ENCODE measurements around the gene LCN10.
"Not testable (repeated sequence)": the region's sequence is repeated elsewhere in the genome, so short reads cannot be mapped to it uniquely, and the experiment has no call there.

Gene LCN10

GRCh38 chr9:136704741-136705140 is 38.0 kb downstream of the LCN10 start:
- not testable (repeated sequence) for DNase-seq; H3K9me3 Mint-ChIP-seq; ATAC-seq; H3K36me3 Mint-ChIP-seq (ENCODE audit: low read depth); H3K27ac Mint-ChIP-seq; H3K4me3 Mint-ChIP-seq
- peaks cover 29% of the 10 kb centered on the region for H3K4me1 Mint-ChIP-seq
- H3K27me3 Mint-ChIP-seq: peaks cover 16% of the 10 kb centered on the region

DNA sequence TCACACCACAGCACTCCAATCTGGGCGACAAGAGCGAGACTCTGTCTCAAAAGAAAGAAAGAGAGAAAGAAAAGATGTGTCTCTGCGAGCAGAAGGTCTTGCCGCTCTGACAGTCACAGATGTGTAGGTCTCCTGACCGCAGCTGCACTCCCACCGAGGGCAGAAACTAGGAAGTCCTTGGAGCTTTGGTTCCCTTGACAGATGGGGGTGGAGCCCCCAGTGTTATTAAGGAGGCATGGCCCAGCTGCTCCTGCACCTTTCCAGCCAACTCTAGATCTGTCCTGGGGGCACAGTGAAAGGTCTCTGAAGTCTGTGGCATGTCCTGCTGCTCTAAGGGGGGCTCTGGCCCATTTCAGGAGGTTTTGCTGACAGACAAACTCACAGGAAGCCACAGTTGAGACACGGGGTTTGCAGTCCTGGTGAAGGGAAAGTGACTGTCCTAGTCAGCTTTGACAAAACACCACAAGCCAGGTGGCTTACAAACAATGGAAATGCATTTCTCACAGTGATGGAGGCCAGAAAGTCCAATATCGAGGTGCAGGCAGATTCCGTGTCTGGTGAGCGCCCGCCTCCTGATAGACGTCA is 39.4 kb downstream of the LCN10 start:
- H3K9me3 Mint-ChIP-seq: no peaks in the 10 kb centered on the region
- H3K36me3 Mint-ChIP-seq (ENCODE audit: low read depth): no peaks in the 10 kb centered on the region
- H3K4me3 Mint-ChIP-seq: no peak overlapping the region
- peaks cover 21% of the 10 kb centered on the region for H3K27me3 Mint-ChIP-seq
- DNase-seq: no peak
- H3K4me1 Mint-ChIP-seq: peaks cover 29% of the 10 kb centered on the region
- no peak overlapping the region for H3K27ac Mint-ChIP-seq
- no peak for ATAC-seq

GRCh38 chr9:136701668-136702053 is 41.1 kb downstream of the LCN10 start:
- Mint-ChIP-seq H3K27ac (no peak overlapping the region), H3K9me3 (no peaks in the 10 kb centered on the region), H3K4me3 (peak overlapping the region; percentile 77), H3K27me3 (peaks cover 24% of the 10 kb centered on the region), H3K4me1 (peaks cover 32% of the 10 kb centered on the region), H3K36me3 (ENCODE audit: low read depth) (no peaks in the 10 kb centered on the region)
- ATAC-seq (peak; percentile 1), DNase-seq (no peak)

DNA sequence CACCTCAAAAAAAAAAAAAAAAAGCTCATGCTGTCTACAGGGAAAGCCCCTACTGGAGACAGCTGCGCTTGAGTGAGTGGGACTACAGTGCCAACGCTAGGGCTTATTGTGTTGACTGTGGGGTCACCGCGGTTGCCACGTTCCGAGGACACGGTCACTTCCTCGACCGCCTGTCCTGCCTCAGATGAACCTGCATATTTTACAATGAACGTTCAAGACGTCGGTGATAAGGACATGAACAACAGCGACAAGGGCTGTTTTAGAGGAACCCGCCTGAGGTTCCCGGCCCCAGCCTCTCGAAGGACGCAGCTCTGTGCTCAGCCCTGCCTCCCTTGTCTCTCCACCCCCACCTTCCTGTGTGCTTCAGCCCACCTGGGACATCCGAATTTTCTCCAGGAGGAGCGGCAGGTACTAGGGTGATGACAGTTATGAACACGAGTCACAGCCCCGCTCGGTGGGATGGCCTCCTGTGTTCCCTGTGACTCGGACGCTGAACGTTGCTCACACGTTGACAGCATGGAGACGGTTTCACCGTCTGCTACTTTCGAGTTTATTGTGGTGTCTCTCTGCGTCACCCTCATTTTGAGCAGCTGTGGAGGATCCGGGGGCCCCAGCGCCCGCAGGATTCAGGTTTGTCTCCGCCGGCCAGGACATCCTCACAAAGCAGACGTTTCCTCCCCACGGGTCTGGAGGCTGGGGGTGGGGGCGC is 41.6 kb downstream of the LCN10 start:
- DNase-seq: peak; percentile 73
- H3K27me3 Mint-ChIP-seq: peaks cover 24% of the 10 kb centered on the region
- H3K4me3 Mint-ChIP-seq: peak overlapping the region; percentile 77
- H3K36me3 Mint-ChIP-seq (ENCODE audit: low read depth): no peaks in the 10 kb centered on the region
- peak overlapping the region; percentile 78 for H3K27ac Mint-ChIP-seq
- no peaks in the 10 kb centered on the region for H3K9me3 Mint-ChIP-seq
- H3K4me1 Mint-ChIP-seq: peaks cover 32% of the 10 kb centered on the region
- ATAC-seq: peak; percentile 97

GRCh38 chr9:136700304-136700703 is 42.4 kb downstream of the LCN10 start:
- Mint-ChIP-seq H3K4me3 (no peak overlapping the region), H3K27ac (peak overlapping the region; percentile 37), H3K27me3 (peaks cover 20% of the 10 kb centered on the region), H3K4me1 (peaks cover 32% of the 10 kb centered on the region), H3K36me3 (ENCODE audit: low read depth) (no peaks in the 10 kb centered on the region), H3K9me3 (no peaks in the 10 kb centered on the region)
- ATAC-seq: no peak
- DNase-seq: no peak

- peaks cover 18% of the 10 kb centered on the region for H3K27me3 Mint-ChIP-seq
- ATAC-seq (no peak), DNase-seq (no peak)
- H3K9me3 Mint-ChIP-seq: no peaks in the 10 kb centered on the region
- H3K27ac Mint-ChIP-seq: no peak overlapping the region
- H3K4me3 Mint-ChIP-seq: no peak overlapping the region
- H3K4me1 Mint-ChIP-seq: peaks cover 32% of the 10 kb centered on the region
- H3K36me3 Mint-ChIP-seq (ENCODE audit: low read depth): no peaks in the 10 kb centered on the region
Observed at GRCh38 chr9:136698635-136699246, 44.0 kb downstream of the LCN10 start.

DNA sequence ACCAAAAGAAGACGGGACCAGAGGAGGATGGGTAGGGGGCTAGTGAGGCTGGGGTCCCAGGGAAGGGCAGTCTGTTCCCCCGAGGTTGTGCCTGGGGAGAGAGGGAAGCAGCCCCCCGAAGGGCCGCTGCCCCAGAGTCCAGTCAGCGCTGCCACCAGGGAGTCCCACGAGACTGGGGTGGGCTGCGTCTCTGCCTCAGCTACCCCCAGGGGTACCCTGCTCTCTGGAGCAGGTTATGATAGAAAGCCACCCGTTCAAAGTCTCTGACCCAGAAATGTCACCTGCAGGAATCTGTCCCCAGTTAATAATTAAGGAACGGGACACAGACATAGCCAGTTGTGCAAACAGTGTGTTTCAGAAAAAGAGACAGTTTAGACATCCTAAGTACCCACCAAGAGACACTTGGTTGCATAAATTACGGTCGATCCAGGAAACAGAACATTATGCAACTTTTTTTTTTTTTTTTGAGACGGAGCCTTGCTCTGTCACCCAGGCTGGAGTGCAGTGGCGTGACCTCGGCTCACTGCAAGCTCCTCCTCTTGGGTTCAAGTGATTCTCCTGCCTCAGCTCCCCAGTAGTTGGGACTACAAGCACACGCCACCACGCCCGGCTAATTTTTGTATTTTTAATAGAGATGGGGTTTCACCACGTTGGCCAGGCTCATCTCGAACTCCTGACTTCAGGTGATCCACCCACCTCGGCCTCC is 44.8 kb downstream of the LCN10 start:
- Mint-ChIP-seq H3K4me1 (peaks cover 27% of the 10 kb centered on the region), H3K4me3 (no peak overlapping the region), H3K27ac (no peak overlapping the region), H3K9me3 (no peaks in the 10 kb centered on the region), H3K27me3 (peaks cover 18% of the 10 kb centered on the region), H3K36me3 (ENCODE audit: low read depth) (no peaks in the 10 kb centered on the region)
- no peak for DNase-seq
- no peak for ATAC-seq

DNA sequence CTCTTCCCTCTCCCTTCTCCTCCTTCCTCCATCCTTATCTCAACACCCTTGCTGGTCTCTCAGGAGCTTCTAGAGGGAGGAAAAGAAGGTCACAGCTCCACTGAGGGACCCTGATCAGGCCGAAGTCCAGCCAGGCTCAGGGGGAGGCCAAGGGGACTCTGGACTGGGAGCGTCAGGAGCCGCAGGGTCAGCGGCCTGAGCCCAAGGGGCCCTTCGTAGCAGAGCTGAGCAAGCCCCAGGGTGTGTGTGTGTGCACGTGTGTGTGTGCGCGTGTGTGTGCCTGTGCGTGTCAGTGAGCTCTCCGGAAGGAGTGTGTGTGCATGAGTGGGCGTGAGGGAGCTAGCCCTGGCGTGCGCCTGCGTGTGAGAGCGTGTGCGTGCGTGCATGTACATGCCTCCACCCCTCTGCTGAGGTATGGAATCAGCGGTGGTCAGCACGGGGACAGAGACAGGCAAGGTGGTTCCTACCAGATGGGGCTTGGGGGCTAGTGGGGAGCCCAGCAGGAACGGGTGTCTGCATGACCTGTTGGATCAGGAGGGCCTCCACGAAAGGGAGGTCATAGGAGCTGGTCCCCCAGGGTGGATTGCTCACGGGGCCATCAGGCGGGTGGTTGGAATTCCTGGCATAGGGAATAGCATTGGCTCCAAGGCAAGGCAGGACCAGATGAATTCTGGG is 45.5 kb downstream of the LCN10 start:
- H3K27me3 Mint-ChIP-seq: peaks cover 17% of the 10 kb centered on the region
- no peaks in the 10 kb centered on the region for H3K9me3 Mint-ChIP-seq
- H3K36me3 Mint-ChIP-seq (ENCODE audit: low read depth): no peaks in the 10 kb centered on the region
- no peak overlapping the region for H3K4me3 Mint-ChIP-seq
- no peak overlapping the region for H3K27ac Mint-ChIP-seq
- DNase-seq (no peak), ATAC-seq (no peak)
- H3K4me1 Mint-ChIP-seq: peaks cover 26% of the 10 kb centered on the region

GRCh38 chr9:136696502-136696901 is 46.2 kb downstream of the LCN10 start:
- H3K4me3 Mint-ChIP-seq: no peak overlapping the region
- DNase-seq (no peak), ATAC-seq (no peak)
- H3K36me3 Mint-ChIP-seq (ENCODE audit: low read depth): no peaks in the 10 kb centered on the region
- no peaks in the 10 kb centered on the region for H3K9me3 Mint-ChIP-seq
- peaks cover 15% of the 10 kb centered on the region for H3K27me3 Mint-ChIP-seq
- H3K4me1 Mint-ChIP-seq: peaks cover 18% of the 10 kb centered on the region
- H3K27ac Mint-ChIP-seq: no peak overlapping the region

DNA sequence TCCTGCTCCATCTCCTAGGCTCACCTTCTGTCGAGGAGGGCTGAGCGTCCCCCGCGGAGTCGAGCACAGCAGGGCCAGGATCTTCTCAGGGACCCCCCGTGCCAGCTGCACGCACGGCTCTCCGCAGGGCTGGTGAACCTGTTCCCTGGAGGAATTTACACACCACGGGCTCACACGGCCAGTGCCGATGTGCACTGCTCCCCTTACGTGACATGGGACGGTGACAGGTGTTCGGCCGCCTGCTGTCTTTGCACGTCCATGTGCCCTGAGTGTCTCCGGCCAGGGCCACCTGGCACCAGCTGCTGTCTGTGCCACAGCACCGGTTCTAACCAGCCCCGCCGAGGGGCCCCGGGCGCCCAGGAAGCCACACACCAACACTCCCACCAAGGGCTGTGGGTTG is 46.8 kb downstream of the LCN10 start:
- H3K9me3 Mint-ChIP-seq: no peaks in the 10 kb centered on the region
- no peak overlapping the region for H3K27ac Mint-ChIP-seq
- H3K4me3 Mint-ChIP-seq: no peak overlapping the region
- peaks cover 15% of the 10 kb centered on the region for H3K27me3 Mint-ChIP-seq
- no peaks in the 10 kb centered on the region for H3K36me3 Mint-ChIP-seq (ENCODE audit: low read depth)
- DNase-seq (no peak), ATAC-seq (no peak)
- H3K4me1 Mint-ChIP-seq: peaks cover 12% of the 10 kb centered on the region

GRCh38 chr9:136695435-136695895 is 47.3 kb downstream of the LCN10 start:
- DNase-seq (no peak), ATAC-seq (no peak)
- H3K36me3 Mint-ChIP-seq (ENCODE audit: low read depth): no peaks in the 10 kb centered on the region
- no peak overlapping the region for H3K4me3 Mint-ChIP-seq
- H3K9me3 Mint-ChIP-seq: no peaks in the 10 kb centered on the region
- H3K4me1 Mint-ChIP-seq: peaks cover 7% of the 10 kb centered on the region
- peaks cover 15% of the 10 kb centered on the region for H3K27me3 Mint-ChIP-seq
- H3K27ac Mint-ChIP-seq: no peak overlapping the region

DNA sequence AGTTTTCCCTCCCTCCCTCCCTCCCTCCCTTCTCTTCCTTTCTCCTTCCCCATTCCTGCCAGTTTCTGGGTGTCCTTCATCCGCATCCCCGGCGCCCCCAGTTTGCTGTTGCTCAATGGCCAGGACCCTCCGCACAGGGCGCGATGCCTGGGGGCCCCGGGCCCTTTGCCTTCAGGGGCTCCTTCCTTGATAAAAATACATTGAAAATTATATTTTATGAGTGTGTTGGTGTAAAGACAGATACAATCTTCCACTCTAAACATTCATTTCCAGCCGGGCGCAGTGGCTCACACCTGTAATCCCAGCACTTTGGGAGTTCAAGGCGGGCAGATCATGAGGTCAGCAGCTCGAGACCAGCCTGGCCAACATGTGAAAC is 47.9 kb downstream of the LCN10 start:
- no peak overlapping the region for H3K27ac Mint-ChIP-seq
- DNase-seq: no peak
- H3K4me3 Mint-ChIP-seq: no peak overlapping the region
- ATAC-seq: no peak
- H3K27me3 Mint-ChIP-seq: peaks cover 11% of the 10 kb centered on the region
- H3K36me3 Mint-ChIP-seq (ENCODE audit: low read depth): no peaks in the 10 kb centered on the region
- peaks cover 3% of the 10 kb centered on the region for H3K4me1 Mint-ChIP-seq
- H3K9me3 Mint-ChIP-seq: no peaks in the 10 kb centered on the region

DNA sequence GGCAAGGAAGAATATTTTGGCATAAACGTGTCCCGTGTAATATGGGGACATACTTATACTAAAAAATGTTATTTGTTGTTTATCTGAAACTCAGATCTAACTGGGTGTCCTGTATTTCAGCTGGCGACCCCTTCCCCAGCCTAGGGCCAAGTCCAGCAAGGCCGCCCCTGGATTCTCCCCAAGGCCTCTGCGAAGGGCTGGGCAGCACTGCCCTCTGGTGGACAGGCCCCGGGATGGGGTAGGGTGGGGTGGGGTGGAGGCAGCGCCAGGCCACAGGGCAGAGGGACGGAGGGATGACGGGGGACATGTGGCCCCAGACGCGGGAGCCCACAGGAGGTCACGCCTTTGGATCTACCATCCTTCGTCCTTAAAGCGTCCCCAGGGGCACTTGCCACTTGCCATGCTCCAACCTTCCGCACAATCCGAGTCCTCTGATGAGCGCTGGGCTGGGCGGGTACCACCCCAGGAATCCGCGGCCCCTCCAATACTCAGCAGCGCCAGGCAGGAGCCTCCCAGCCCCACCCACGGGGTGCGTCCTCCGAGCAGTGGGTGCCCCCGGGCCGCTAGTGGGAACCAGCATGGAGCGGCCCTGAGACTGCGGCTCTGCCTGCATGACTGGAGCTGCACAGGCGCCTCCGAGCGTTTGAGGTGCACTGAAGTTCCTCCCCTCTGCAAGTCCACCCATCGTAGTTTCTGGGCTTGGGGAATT is 48.4 kb downstream of the LCN10 start:
- H3K4me3 Mint-ChIP-seq: no peak overlapping the region
- H3K27ac Mint-ChIP-seq: no peak overlapping the region
- no peaks in the 10 kb centered on the region for H3K36me3 Mint-ChIP-seq (ENCODE audit: low read depth)
- H3K4me1 Mint-ChIP-seq: peaks cover 3% of the 10 kb centered on the region
- H3K9me3 Mint-ChIP-seq: no peaks in the 10 kb centered on the region
- peaks cover 11% of the 10 kb centered on the region for H3K27me3 Mint-ChIP-seq
- DNase-seq (peak; percentile 67), ATAC-seq (no peak)
